HepG2 (cell line): ENCODE results near the gene UBE2M. TPM values are rescaled to one million over a fixed set of nuclear protein-coding genes. Genes with fewer than 3 reads are reported as not detected.

Experiments used
- CAMTA2 ChIP-seq: sonication (generic); formaldehyde crosslinking; IDR thresholded peaks from 2 replicates; pipeline ENCODE4 v1.4.0; 2020; ENCODE audit warnings: mild to moderate bottlenecking, missing genetic modification reagents, borderline replicate concordance
- DMTF1 ChIP-seq: sonication (generic); formaldehyde crosslinking; IDR thresholded peaks from 2 replicates; pipeline ENCODE4 v1.4.0; 2020; ENCODE audit warnings: mild to moderate bottlenecking, missing genetic modification reagents
- GTF3A ChIP-seq: sonication (generic); formaldehyde crosslinking; conservative IDR thresholded peaks from 2 replicates; pipeline ENCODE4 v1.4.0; 2020; ENCODE audit warnings: mild to moderate bottlenecking, missing genetic modification reagents
- HOXA9 ChIP-seq: sonication (generic); formaldehyde crosslinking; IDR thresholded peaks from 2 replicates; pipeline ENCODE4 v1.8.1; 2022; ENCODE audit warnings: missing genetic modification reagents, mild to moderate bottlenecking, moderate library complexity, borderline replicate concordance
- IKZF4 ChIP-seq: sonication (generic); formaldehyde crosslinking; IDR thresholded peaks from 2 replicates; pipeline ENCODE4 v1.5.1; 2020; ENCODE audit warnings: borderline replicate concordance, mild to moderate bottlenecking, low read depth, missing genetic modification reagents; ENCODE audit errors: not compliant biosample characterization
- MAF1 ChIP-seq: sonication (generic); formaldehyde crosslinking; IDR thresholded peaks from 2 replicates; pipeline ENCODE4 v1.5.0; 2020; ENCODE audit warnings: missing genetic modification reagents, borderline replicate concordance
- MTA3 ChIP-seq: sonication (generic); formaldehyde crosslinking; IDR thresholded peaks from 2 replicates; pipeline ENCODE4 v1.4.0; 2020; ENCODE audit warnings: missing genetic modification reagents
- PATZ1 ChIP-seq: sonication (generic); formaldehyde crosslinking; IDR thresholded peaks from 2 replicates; pipeline ENCODE4 v1.4.0; 2020; ENCODE audit warnings: missing genetic modification reagents
- RARG ChIP-seq: sonication (generic); formaldehyde crosslinking; IDR thresholded peaks from 2 replicates; pipeline ENCODE4 v1.4.0; 2020; ENCODE audit warnings: low read depth, mild to moderate bottlenecking, missing genetic modification reagents
- RCOR2 ChIP-seq: IDR thresholded peaks from 2 replicates; pipeline ENCODE4 v1.6.1; 2016; ENCODE audit warnings: missing biosample characterization, missing genetic modification reagents
- RFX3 ChIP-seq: IDR thresholded peaks from 2 replicates; pipeline ENCODE4 v1.6.1; 2016; ENCODE audit warnings: missing biosample characterization, missing genetic modification reagents
- SP2 ChIP-seq: sonication (generic); formaldehyde crosslinking; IDR thresholded peaks from 2 replicates; pipeline ENCODE4 v1.5.1; 2020; ENCODE audit warnings: mild to moderate bottlenecking, missing genetic modification reagents
- SUZ12 ChIP-seq: fragments of 150-350 bp; IDR thresholded peaks from 2 replicates; pipeline ENCODE4 v1.6.1; 2014; ENCODE audit warnings: low read depth, low read length
- TCF7L2 ChIP-seq: IDR thresholded peaks from 2 replicates; pipeline ENCODE4 v1.6.1; 2011; ENCODE audit warnings: mild to moderate bottlenecking, low read depth, low read length, moderate library complexity
- TEAD3 ChIP-seq: optimal IDR thresholded peaks from 2 replicates; pipeline ENCODE3; 2016; ENCODE audit warnings: borderline replicate concordance
- XBP1 ChIP-seq: sonication (generic); formaldehyde crosslinking; IDR thresholded peaks from 2 replicates; pipeline ENCODE4 v1.5.0; 2020; ENCODE audit warnings: missing genetic modification reagents
- ZFP41 ChIP-seq: sonication (generic); formaldehyde crosslinking; IDR thresholded peaks from 2 replicates; pipeline ENCODE4 v1.4.0; 2020; ENCODE audit warnings: mild to moderate bottlenecking, missing genetic modification reagents, borderline replicate concordance
- ZKSCAN8 ChIP-seq: IDR thresholded peaks from 2 replicates; pipeline ENCODE4 v1.6.1; 2016; ENCODE audit warnings: borderline replicate concordance, missing genetic modification reagents, missing compliant biosample characterization
- ZNF143 ChIP-seq: sonication (generic); formaldehyde crosslinking; IDR thresholded peaks from 2 replicates; pipeline ENCODE4 v1.4.0; 2020; ENCODE audit warnings: missing genetic modification reagents
- ZNF264 ChIP-seq: sonication (generic); formaldehyde crosslinking; IDR thresholded peaks from 2 replicates; pipeline ENCODE4 v1.4.0; 2020; ENCODE audit warnings: missing genetic modification reagents
- ZNF317 ChIP-seq: sonication (generic); formaldehyde crosslinking; IDR thresholded peaks from 2 replicates; pipeline ENCODE4 v1.5.0; 2020; ENCODE audit warnings: mild to moderate bottlenecking, missing genetic modification reagents
- ZNF460 ChIP-seq: sonication (generic); formaldehyde crosslinking; IDR thresholded peaks from 2 replicates; pipeline ENCODE4 v1.5.1; 2020; ENCODE audit warnings: missing genetic modification reagents, mild to moderate bottlenecking, borderline replicate concordance
- polyA plus RNA-seq, 8 experiments: library from polyadenylated mRNA; depleted of rRNA in 3 of 8; stranded (reverse) in 7 of 8; unstranded in 1 of 8; fragments of >200 nt; fragmentation: Illumina TruSeq in 4 of 8; extraction: Trizol in 4 of 8; gene quantifications; 2 replicates each; pipeline versions ENCODE4 v1.2.1 to v1.2.3, GENCODE V29; 2011 to 2016; ENCODE audit warnings: low read depth in 4 of 8, missing spikeins in 1 of 8, mixed read lengths in 1 of 8; ENCODE audit not compliant: insufficient read depth in 1 of 8
- total RNA-seq, 5 experiments: library from RNA; depleted of rRNA; stranded (reverse); fragments of >200 nt; fragmentation: Illumina TruSeq; extraction: Trizol; gene quantifications; 2 replicates each; pipeline ENCODE4 v1.2.3, GENCODE V29; 2016; ENCODE audit warnings: low read depth in 1 of 5
- TF ChIP-seq, protein P1 (sequence below): sonication (generic); formaldehyde crosslinking; IDR thresholded peaks from 2 replicates; pipeline ENCODE4 v1.4.0; 2020; ENCODE audit warnings: missing genetic modification reagents

The UBE2M gene
- total and polyA plus RNA-seq, 2 of the 13 experiments (the other 11 are each of a cell fraction or from before 2014, with no cell fraction given), result 36.2 to 50.3 TPM

DNA sequence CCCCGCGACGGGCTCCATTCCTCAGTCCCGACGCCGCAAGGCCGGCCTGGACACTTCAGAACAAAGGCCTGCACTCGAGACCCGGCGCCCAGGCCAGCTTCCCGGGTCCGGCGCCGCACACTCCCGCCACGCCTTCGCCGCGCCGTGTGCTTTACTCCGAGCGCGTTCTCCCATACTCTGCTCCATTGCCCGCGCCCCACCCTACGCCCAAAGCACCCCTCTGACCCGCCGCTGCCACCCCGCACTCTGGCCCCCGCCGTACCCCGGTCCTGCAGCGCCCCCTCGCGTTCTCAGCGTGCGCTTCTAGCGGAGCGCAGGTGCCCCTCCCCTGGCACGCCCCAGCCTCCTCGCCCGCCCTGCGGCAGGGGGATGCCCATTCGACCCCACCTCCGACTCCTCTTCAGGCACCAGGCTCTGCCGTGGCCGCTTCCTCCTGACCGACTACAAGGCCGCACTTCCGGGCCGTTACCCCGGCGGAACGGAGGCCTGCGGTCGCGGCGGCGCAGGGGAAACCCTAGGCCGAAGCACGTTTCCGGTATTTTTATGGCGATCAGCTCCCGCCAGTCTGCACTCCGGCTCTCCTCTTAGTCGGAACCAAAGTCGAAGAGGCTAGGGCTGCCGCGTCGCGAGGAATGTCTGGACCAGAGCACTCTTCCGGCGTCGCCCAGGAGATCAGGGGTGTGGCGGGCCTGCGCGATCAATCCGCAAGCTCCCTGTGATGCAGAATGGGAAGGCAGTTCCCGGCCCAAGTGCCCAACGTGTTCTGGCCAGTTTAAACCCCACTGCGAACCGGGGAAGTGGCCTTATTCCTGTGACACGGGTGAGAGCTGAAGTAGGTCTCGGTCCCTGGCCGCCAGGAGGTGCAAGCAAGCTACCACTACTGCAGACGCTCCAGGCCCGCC lies 38.8 kb downstream of the UBE2M start, which contains the start of gene ZBTB45 (continued):
- peak; percentile 62 for TF ChIP-seq IKZF4
- peak; percentile 69; the same call in 1 of the 2 replicates for TF ChIP-seq ZNF264 (CRISPR knock-in tag)
- no peak; the same call in 1 of the 2 replicates for TF ChIP-seq XBP1 (CRISPR knock-in tag)
- TF ChIP-seq PATZ1, result peak; percentile 76
- TF ChIP-seq ZKSCAN8 (CRISPR knock-in tag), result peak; percentile 87; the same call in 1 of the 2 replicates
- TF ChIP-seq ZNF143 (CRISPR knock-in tag), result peak; percentile 86
- TF ChIP-seq TEAD3 (CRISPR knock-in tag), result peak; percentile 97
- TF ChIP-seq SUZ12, result no peak
- TF ChIP-seq ZNF460 (CRISPR knock-in tag), result peak; percentile 78; the same call in 1 of the 2 replicates
- TF ChIP-seq DMTF1 (CRISPR knock-in tag), result no peak
- peak; percentile 88; the same call in 1 of the 2 replicates for TF ChIP-seq ZNF317 (CRISPR knock-in tag)
- peak; percentile 16; the same call in 1 of the 2 replicates for TF ChIP-seq ZFP41 (CRISPR knock-in tag)
- TF ChIP-seq MTA3 (CRISPR knock-in tag), result no peak
- no peak for TF ChIP-seq TCF7L2
- peak; percentile 49; the same call in 1 of the 2 replicates for TF ChIP-seq RCOR2
- peak; percentile 96 for TF ChIP-seq HOXA9
- TF ChIP-seq GTF3A (CRISPR knock-in tag), result peak; percentile 79; the same call in 1 of the 2 replicates
- TF ChIP-seq RFX3 (CRISPR knock-in tag), result peak; percentile 54; the same call in 1 of the 2 replicates
- TF ChIP-seq MAF1 (CRISPR knock-in tag), result peak; percentile 93
- peak; percentile 32; the same call in 1 of the 2 replicates for TF ChIP-seq CAMTA2 (CRISPR knock-in tag)
- peak; percentile 87 for TF ChIP-seq RARG (CRISPR knock-in tag)
- TF ChIP-seq SP2 (CRISPR knock-in tag), result peak; percentile 74
- TF ChIP-seq, protein P1, sequence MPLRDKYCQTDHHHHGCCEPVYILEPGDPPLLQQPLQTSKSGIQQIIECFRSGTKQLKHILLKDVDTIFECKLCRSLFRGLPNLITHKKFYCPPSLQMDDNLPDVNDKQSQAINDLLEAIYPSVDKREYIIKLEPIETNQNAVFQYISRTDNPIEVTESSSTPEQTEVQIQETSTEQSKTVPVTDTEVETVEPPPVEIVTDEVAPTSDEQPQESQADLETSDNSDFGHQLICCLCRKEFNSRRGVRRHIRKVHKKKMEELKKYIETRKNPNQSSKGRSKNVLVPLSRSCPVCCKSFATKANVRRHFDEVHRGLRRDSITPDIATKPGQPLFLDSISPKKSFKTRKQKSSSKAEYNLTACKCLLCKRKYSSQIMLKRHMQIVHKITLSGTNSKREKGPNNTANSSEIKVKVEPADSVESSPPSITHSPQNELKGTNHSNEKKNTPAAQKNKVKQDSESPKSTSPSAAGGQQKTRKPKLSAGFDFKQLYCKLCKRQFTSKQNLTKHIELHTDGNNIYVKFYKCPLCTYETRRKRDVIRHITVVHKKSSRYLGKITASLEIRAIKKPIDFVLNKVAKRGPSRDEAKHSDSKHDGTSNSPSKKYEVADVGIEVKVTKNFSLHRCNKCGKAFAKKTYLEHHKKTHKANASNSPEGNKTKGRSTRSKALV (CRISPR knock-in tag), result 0 out of 2 replicates have a peak, but pooled peaks have one; percentile 12
